ENCODE data around the gene LMOD2.

Gene LMOD2, protein sequence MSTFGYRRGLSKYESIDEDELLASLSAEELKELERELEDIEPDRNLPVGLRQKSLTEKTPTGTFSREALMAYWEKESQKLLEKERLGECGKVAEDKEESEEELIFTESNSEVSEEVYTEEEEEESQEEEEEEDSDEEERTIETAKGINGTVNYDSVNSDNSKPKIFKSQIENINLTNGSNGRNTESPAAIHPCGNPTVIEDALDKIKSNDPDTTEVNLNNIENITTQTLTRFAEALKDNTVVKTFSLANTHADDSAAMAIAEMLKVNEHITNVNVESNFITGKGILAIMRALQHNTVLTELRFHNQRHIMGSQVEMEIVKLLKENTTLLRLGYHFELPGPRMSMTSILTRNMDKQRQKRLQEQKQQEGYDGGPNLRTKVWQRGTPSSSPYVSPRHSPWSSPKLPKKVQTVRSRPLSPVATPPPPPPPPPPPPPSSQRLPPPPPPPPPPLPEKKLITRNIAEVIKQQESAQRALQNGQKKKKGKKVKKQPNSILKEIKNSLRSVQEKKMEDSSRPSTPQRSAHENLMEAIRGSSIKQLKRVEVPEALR

GRCh38 chr7:123655614-123656013 lies at the start of gene LMOD2:
TSS of gene LMOD2 (plus strand) at chr7:123655866. CDS start at chr7:123655964, 98 bp downstream.
- TF ChIP-seq, protein P1, sequence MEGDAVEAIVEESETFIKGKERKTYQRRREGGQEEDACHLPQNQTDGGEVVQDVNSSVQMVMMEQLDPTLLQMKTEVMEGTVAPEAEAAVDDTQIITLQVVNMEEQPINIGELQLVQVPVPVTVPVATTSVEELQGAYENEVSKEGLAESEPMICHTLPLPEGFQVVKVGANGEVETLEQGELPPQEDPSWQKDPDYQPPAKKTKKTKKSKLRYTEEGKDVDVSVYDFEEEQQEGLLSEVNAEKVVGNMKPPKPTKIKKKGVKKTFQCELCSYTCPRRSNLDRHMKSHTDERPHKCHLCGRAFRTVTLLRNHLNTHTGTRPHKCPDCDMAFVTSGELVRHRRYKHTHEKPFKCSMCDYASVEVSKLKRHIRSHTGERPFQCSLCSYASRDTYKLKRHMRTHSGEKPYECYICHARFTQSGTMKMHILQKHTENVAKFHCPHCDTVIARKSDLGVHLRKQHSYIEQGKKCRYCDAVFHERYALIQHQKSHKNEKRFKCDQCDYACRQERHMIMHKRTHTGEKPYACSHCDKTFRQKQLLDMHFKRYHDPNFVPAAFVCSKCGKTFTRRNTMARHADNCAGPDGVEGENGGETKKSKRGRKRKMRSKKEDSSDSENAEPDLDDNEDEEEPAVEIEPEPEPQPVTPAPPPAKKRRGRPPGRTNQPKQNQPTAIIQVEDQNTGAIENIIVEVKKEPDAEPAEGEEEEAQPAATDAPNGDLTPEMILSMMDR (IDR thresholded peaks at IDR 0.05; ENCODE audit: insufficient read depth, missing control alignments), result no peak
- FAIRE-seq (no peak), DNase-seq (ENCODE audit: insufficient read length, low spot score) (no peak)

- TF ChIP-seq, protein P1 (IDR thresholded peaks at IDR 0.05; ENCODE audit: insufficient read depth, missing control alignments), result no peak
- FAIRE-seq (no peak), DNase-seq (ENCODE audit: insufficient read length, low spot score) (no peak)
Observed at GRCh38 chr7:123607423-123607975, 48.2 kb upstream of the LMOD2 start.

GRCh38 chr7:123608991-123609882 lies 46.4 kb upstream of the LMOD2 start:
- no peak for FAIRE-seq
- DNase-seq (ENCODE audit: insufficient read length, low spot score), result no peak
- TF ChIP-seq, protein P1 (IDR thresholded peaks at IDR 0.05; ENCODE audit: insufficient read depth, missing control alignments), result no peak

GRCh38 chr7:123609883-123610239 lies 45.8 kb upstream of the LMOD2 start:
- no peak for DNase-seq (ENCODE audit: insufficient read length, low spot score)
- TF ChIP-seq, protein P1 (IDR thresholded peaks at IDR 0.05; ENCODE audit: insufficient read depth, missing control alignments), result no peak
- FAIRE-seq, result no peak

GRCh38 chr7:123612024-123612423 lies 43.6 kb upstream of the LMOD2 start:
- TF ChIP-seq, protein P1 (IDR thresholded peaks at IDR 0.05; ENCODE audit: insufficient read depth, missing control alignments), result no peak
- DNase-seq (ENCODE audit: insufficient read length, low spot score) (no peak), FAIRE-seq (no peak)

DNA sequence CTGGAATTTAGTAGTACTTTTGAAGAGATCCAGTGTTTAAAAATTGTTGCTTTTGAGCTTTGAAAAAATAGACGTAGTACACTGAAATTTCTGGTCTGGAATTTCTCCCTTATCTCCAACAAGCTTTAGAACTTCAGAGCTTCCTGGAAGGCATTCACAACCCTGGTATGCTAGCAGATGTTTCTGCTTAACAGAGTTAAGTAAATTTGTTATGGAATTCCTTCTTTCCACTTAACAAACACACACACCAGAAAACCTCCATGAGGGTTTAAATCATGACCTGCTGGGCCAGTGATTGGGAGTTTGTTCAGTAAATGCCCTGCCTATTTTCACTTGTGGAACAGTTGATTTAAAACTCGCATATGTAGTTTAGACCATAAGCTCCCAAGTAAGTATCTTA lies 40.3 kb upstream of the LMOD2 start:
- TF ChIP-seq, protein P1 (IDR thresholded peaks at IDR 0.05; ENCODE audit: insufficient read depth, missing control alignments), result no peak
- FAIRE-seq (no peak), DNase-seq (ENCODE audit: insufficient read length, low spot score) (no peak)
